Urinary bladder (tissue), 4 donors: ENCODE measurements around the gene FBXO31. TPM values are rescaled to one million over a fixed set of nuclear protein-coding genes. Genes with fewer than 3 reads are reported as not detected.
"Not testable (repeated sequence)": the region's sequence is repeated elsewhere in the genome, so short reads cannot be mapped to it uniquely, and the experiment has no call there.

Experiments
- DNase-seq: peaks from one replicate; pipeline ENCODE4 v3.0.0-alpha.2; 2015; ENCODE audit errors: extremely low spot score
- H3K27ac ChIP-seq: one replicate; pipeline ENCODE4 v1.5.1; 2013; ENCODE audit warnings: low read depth, mild to moderate bottlenecking, moderate library complexity
- H3K36me3 ChIP-seq: one replicate; pipeline ENCODE4 v1.6.1; 2013; ENCODE audit warnings: mild to moderate bottlenecking, moderate library complexity; ENCODE audit not compliant: insufficient read depth
- H3K4me1 ChIP-seq: one replicate; pipeline ENCODE4 v1.6.1; 2013; ENCODE audit warnings: mild to moderate bottlenecking, moderate library complexity; ENCODE audit not compliant: insufficient read depth
- H3K4me3 ChIP-seq: one replicate; pipeline ENCODE4 v1.5.1; 2013; ENCODE audit warnings: low read depth, low read length
- WGBS: extraction: QIAGEN DNeasy Blood & Tissue Kit; methylation state at CpG from one replicate; pipeline ENCODE4 v1.1.7; 2013; 5-methylcytosine and 5-hydroxymethylcytosine counted together
- polyA plus RNA-seq: library from polyadenylated mRNA; stranded (reverse); fragments of 200-250 nt; gene quantifications from one replicate; pipeline ENCODE4 v1.2.3, GENCODE V29; 2013
- total RNA-seq: library from RNA; depleted of rRNA; stranded (reverse); fragments of >200 nt; gene quantifications from one replicate; pipeline ENCODE4 v1.2.3, GENCODE V29; 2014
- donor health status: healthy with polysubstance abuse.
- donor health status: healthy.

The FBXO31 gene
- total and polyA plus RNA-seq, 2 donors, result 15.0 to 65.2 TPM

GRCh38 chr16:87369796-87370719 lies 13.5 kb downstream of the FBXO31 start:
- Histone ChIP-seq H3K4me1 (no peaks in the 10 kb centered on the region), H3K36me3 (no peaks in the 10 kb centered on the region), H3K27ac (no peak overlapping the region), H3K4me3 (no peak overlapping the region)
- WGBS, result 84% methylated on average over 16 of the region's 16 CpGs
- no peak for DNase-seq

GRCh38 chr16:87369117-87369765 lies 14.3 kb downstream of the FBXO31 start:
- no peak overlapping the region for H3K27ac ChIP-seq
- H3K36me3 ChIP-seq, result no peaks in the 10 kb centered on the region
- no peak overlapping the region for H3K4me3 ChIP-seq
- DNase-seq, result no peak
- 89% methylated on average over 14 of the region's 14 CpGs for WGBS
- no peaks in the 10 kb centered on the region for H3K4me1 ChIP-seq

GRCh38 chr16:87368029-87368770 lies 15.4 kb downstream of the FBXO31 start:
- Histone ChIP-seq H3K27ac (no peak overlapping the region), H3K36me3 (no peaks in the 10 kb centered on the region), H3K4me3 (no peak overlapping the region), H3K4me1 (no peaks in the 10 kb centered on the region)
- DNase-seq, result no peak
- WGBS, result 73% methylated on average over 5 of the region's 5 CpGs

- Histone ChIP-seq H3K27ac (no peak overlapping the region), H3K4me3 (no peak overlapping the region), H3K4me1 (no peaks in the 10 kb centered on the region), H3K36me3 (no peaks in the 10 kb centered on the region)
- DNase-seq, result no peak
- WGBS, result 87% methylated on average over 9 of the region's 9 CpGs
These were observed 16.0 kb downstream of the FBXO31 start for GRCh38 chr16:87367529-87367928.

GRCh38 chr16:87366930-87367329 lies 16.6 kb downstream of the FBXO31 start:
- no peak for DNase-seq
- H3K4me3 ChIP-seq, result no peak overlapping the region
- WGBS, result 91% methylated on average over 1 of the region's 1 CpG
- no peak overlapping the region for H3K27ac ChIP-seq
- H3K4me1 ChIP-seq, result no peaks in the 10 kb centered on the region
- H3K36me3 ChIP-seq, result no peaks in the 10 kb centered on the region

- Histone ChIP-seq H3K4me1 (no peaks in the 10 kb centered on the region), H3K36me3 (no peaks in the 10 kb centered on the region), H3K27ac (no peak overlapping the region), H3K4me3 (no peak overlapping the region)
- WGBS, result 82% methylated on average over 4 of the region's 4 CpGs
- no peak for DNase-seq
These were observed 17.3 kb downstream of the FBXO31 start for GRCh38 chr16:87366288-87366687.

GRCh38 chr16:87365021-87365713 lies 18.4 kb downstream of the FBXO31 start:
- 90% methylated on average over 13 of the region's 13 CpGs for WGBS
- H3K4me1 ChIP-seq, result no peaks in the 10 kb centered on the region
- H3K36me3 ChIP-seq, result no peaks in the 10 kb centered on the region
- H3K27ac ChIP-seq, result no peak overlapping the region
- no peak overlapping the region for H3K4me3 ChIP-seq
- no peak for DNase-seq

- H3K4me1 ChIP-seq, result no peaks in the 10 kb centered on the region
- WGBS, result 19% methylated on average over 17 of the region's 17 CpGs
- H3K36me3 ChIP-seq, result peaks cover 4% of the 10 kb centered on the region
- H3K4me3 ChIP-seq, result no peak overlapping the region
- no peak for DNase-seq
- peak overlapping the region; percentile 14 for H3K27ac ChIP-seq
These were observed 19.7 kb downstream of the FBXO31 start for GRCh38 chr16:87363771-87364455.

GRCh38 chr16:87362828-87363559 lies 20.6 kb downstream of the FBXO31 start:
- H3K4me1 ChIP-seq, H3K27ac ChIP-seq, DNase-seq, H3K36me3 ChIP-seq, H3K4me3 ChIP-seq: not testable (repeated sequence)
- WGBS, result 84% methylated on average over 13 of the region's 13 CpGs

- Histone ChIP-seq H3K27ac (no peak overlapping the region), H3K4me1 (no peaks in the 10 kb centered on the region), H3K36me3 (peaks cover 4% of the 10 kb centered on the region), H3K4me3 (no peak overlapping the region)
- no peak for DNase-seq
- WGBS, result 95% methylated on average over 8 of the region's 8 CpGs
These were observed 21.5 kb downstream of the FBXO31 start for GRCh38 chr16:87361916-87362619.

- no peak overlapping the region for H3K4me3 ChIP-seq
- H3K27ac ChIP-seq, result no peak overlapping the region
- WGBS, result 97% methylated on average over 16 of the region's 16 CpGs
These were observed 22.5 kb downstream of the FBXO31 start for GRCh38 chr16:87360862-87361610.

More at GRCh38 chr16:87360862-87361610, 22.5 kb downstream of the FBXO31 start:
- DNase-seq, result no peak
- Histone ChIP-seq H3K36me3 (peaks cover 4% of the 10 kb centered on the region), H3K4me1 (no peaks in the 10 kb centered on the region)
